ENCODE data around the gene ELK1. TPM values are rescaled to one million over a fixed set of nuclear protein-coding genes. Genes with fewer than 3 reads are reported as not detected.

ELK1 gene
- total and polyA plus RNA-seq, 2 of the 8 experiments (the other 6 are each of a cell fraction or from before 2014, with no cell fraction given) = 31.9 to 42.2 TPM

DNA sequence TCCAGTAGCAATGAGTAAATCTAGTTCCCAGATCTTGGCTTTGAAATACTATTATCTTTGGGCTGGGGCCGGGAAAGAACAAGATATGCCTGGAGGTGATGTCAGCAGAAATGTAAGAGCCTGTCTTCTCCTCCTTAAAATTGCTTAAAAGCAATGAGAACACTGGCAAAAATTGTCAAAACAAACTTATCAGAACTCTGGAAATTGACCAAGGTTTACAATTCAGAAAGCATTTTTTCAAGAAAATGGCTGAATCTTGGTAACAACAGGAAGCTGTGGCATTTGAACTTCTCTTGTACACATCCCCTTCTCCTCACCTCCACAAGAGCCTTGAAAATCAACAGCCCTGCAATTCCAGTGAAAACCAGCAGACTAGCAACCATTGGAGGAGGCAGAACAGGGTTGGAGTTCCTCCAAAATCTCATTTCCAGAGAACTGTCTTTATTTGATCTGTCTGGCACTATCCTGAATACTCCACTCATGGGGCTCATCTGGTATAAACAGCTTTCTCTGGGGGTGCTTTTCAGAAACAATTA, 54.6 kb downstream of the ELK1 start:
- Histone ChIP-seq H3K4me3 (ENCODE audit: extremely low read depth in 1 of 4, insufficient read depth in 2 of 4, low read depth in 3 of 4, low read length in 4 of 4) (no peak overlapping the region), H2BK120ac (replicated peaks; ENCODE audit: low read depth, low read length) (no peak overlapping the region), H3K56ac (replicated peaks; ENCODE audit: insufficient read length, low read depth, low read length) (no peak overlapping the region), H2BK20ac (ENCODE audit: low read length) (no peak overlapping the region), H2BK12ac (ENCODE audit: low read depth, low read length) (no peak overlapping the region), H4K8ac (ENCODE audit: extremely low read depth, insufficient read depth, low read length) (no peak overlapping the region), H4K20me1 (replicated peaks in 1 of 2; ENCODE audit: control insufficient read depth in 1 of 2, insufficient read depth in 2 of 2, low read length in 2 of 2) (no peaks in the 10 kb centered on the region), H3K9me3 (ENCODE audit: insufficient read depth in 2 of 2, low read depth in 1 of 2, low read length in 1 of 2) (no peaks in the 10 kb centered on the region), H4K91ac (replicated peaks; ENCODE audit: insufficient read length, low read length) (no peak overlapping the region), H3K4me2 (ENCODE audit: insufficient read depth in 1 of 2, low read depth in 2 of 2, low read length in 2 of 2) (no peak overlapping the region), H2BK15ac (ENCODE audit: low read length) (no peak overlapping the region), H3K36me3 (ENCODE audit: control insufficient read depth in 2 of 4, insufficient read depth in 4 of 4, low read length in 3 of 4) (no peaks in the 10 kb centered on the region), H3K4ac (replicated peaks; ENCODE audit: insufficient read length, low read depth, low read length) (no peak overlapping the region), H3K9ac (replicated peaks in 1 of 4; ENCODE audit: extremely low read depth in 1 of 4, low read depth in 3 of 4, low read length in 3 of 4) (no peak overlapping the region), H4K5ac (ENCODE audit: insufficient read length, low read depth, low read length) (no peak overlapping the region), H3K27me3 (replicated peaks in 1 of 4; ENCODE audit: control insufficient read depth in 3 of 4, extremely low read depth in 1 of 4, insufficient read depth in 3 of 4, low read length in 3 of 4) (no peaks in the 10 kb centered on the region), H3K27ac (ENCODE audit: low read depth, low read length) (no peak overlapping the region), H3K14ac (ENCODE audit: insufficient read length) (no peak overlapping the region), H3K18ac (ENCODE audit: extremely low read depth, low read length) (no peak overlapping the region), H2BK5ac (ENCODE audit: low read depth, low read length) (no peak overlapping the region), H3K23me2 (ENCODE audit: low read depth, low read length) (no peaks in the 10 kb centered on the region), H3K79me2 (ENCODE audit: control insufficient read depth in 1 of 2, insufficient read depth in 2 of 2, low read length in 2 of 2) (no peaks in the 10 kb centered on the region), H3K4me1 (replicated peaks in 1 of 4; ENCODE audit: control insufficient read depth in 3 of 4, insufficient read depth in 4 of 4, low read length in 3 of 4) (no peaks in the 10 kb centered on the region), H2AK5ac (ENCODE audit: low read depth, low read length) (no peak overlapping the region), H2AFZ (ENCODE audit: low read length) (no peak overlapping the region), H3K23ac (ENCODE audit: insufficient read length) (no peak overlapping the region), H3K79me1 (ENCODE audit: low read depth, low read length) (no peaks in the 10 kb centered on the region)
- WGBS, 2 experiments (ENCODE audit: extremely low coverage in 1 of 2, insufficient coverage in 1 of 2, insufficient read length in 1 of 2, insufficient replicate concordance in 2 of 2, low coverage in 1 of 2, low lambda C conversion rate in 2 of 2, missing lambda C conversion rate in 1 of 2) = 100% methylated on average over 1 of the region's 1 CpG; no CpG with 5 or more reads in 1 of the 2 experiments
- TF ChIP-seq JUND (IDR thresholded peaks at IDR 0.05; ENCODE audit: low read length) = no peak
- TF ChIP-seq, protein P1, sequence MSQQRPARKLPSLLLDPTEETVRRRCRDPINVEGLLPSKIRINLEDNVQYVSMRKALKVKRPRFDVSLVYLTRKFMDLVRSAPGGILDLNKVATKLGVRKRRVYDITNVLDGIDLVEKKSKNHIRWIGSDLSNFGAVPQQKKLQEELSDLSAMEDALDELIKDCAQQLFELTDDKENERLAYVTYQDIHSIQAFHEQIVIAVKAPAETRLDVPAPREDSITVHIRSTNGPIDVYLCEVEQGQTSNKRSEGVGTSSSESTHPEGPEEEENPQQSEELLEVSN (IDR thresholded peaks at IDR 0.05) = no peak
- no peak for TF ChIP-seq EGR1 (IDR thresholded peaks at IDR 0.05; ENCODE audit: borderline replicate concordance, low read depth, low read length)
- no peak for TF ChIP-seq ZNF274 (IDR thresholded peaks at IDR 0.05; ENCODE audit: borderline replicate concordance, extremely low read depth, low read length)
- no peak for TF ChIP-seq ASH2L (IDR thresholded peaks at IDR 0.05; ENCODE audit: low read length)
- TF ChIP-seq SRF (IDR thresholded peaks at IDR 0.05; ENCODE audit: low read depth, low read length) = no peak
- TF ChIP-seq KDM4A (IDR thresholded peaks at IDR 0.05; ENCODE audit: low read depth, low read length, severe bottlenecking) = no peak
- no peak for TF ChIP-seq RXRA (IDR thresholded peaks at IDR 0.05; ENCODE audit: insufficient read depth, low read depth, low read length)
- ChIA-PET POLR2A (ENCODE audit: partially characterized antibody) (interaction anchor here (1.1 kb wide), 1 partner anchor 25 kb away, joined by 4 read pairs; no protein-coding TSS in a partner anchor), CTCF (ENCODE audit: partially characterized antibody) (interaction anchor here (1.0 to 1.1 kb wide), 2 partner anchors 13 to 32 kb away, joined by 3 read pairs; no protein-coding TSS in a partner anchor)
- FAIRE-seq (peak; percentile 73), DNase-seq (ENCODE audit: low read depth in 1 of 2, low spot score in 2 of 2) (no peak)

Measured in H1 (cell line).